Right lobe of liver (tissue), 6 donors: ENCODE results near the gene CXCL11. TPM values are rescaled to one million over a fixed set of nuclear protein-coding genes. Genes with fewer than 3 reads are reported as not detected.

Source experiments
- ATAC-seq, 4 donors: fragments of 200-7000 bp; cut with Tn5 transposase; one replicate each; pipeline ENCODE4 v1.9.1; 2020; ENCODE audit warnings: mild to moderate bottlenecking in 4 of 4, moderate library complexity in 4 of 4
- DNase-seq, 3 donors: peaks; one replicate each; pipeline ENCODE4 v3.0.0-alpha.2; 2020
- H3K27ac ChIP-seq, 3 donors: fragments of 200-600 bp; one replicate each; pipeline ENCODE4 v1.8.0; 2022
- H3K27me3 ChIP-seq, 2 donors: fragments of 200-600 bp; one replicate each; pipeline ENCODE4 v1.8.0; 2022
- H3K36me3 ChIP-seq, 4 donors: fragments of 200-600 bp; sonication (generic) in 1 of 4; one replicate each; pipeline versions ENCODE4 v1.5.1 to v1.8.0; 2017 to 2022; ENCODE audit warnings: control low read depth in 1 of 4
- H3K4me1 ChIP-seq, 4 donors: fragments of 200-600 bp; sonication (generic) in 1 of 4; one replicate each; pipeline versions ENCODE4 v1.5.1 to v1.8.0; 2017 to 2022; ENCODE audit warnings: control low read depth in 1 of 4
- H3K4me3 ChIP-seq, 3 donors: fragments of 200-600 bp; one replicate each; pipeline ENCODE4 v1.8.0; 2022
- H3K9me3 ChIP-seq, 4 donors: fragments of 200-600 bp; sonication (generic) in 1 of 4; one replicate each; pipeline versions ENCODE4 v1.5.1 to v1.8.0; 2017 to 2022; ENCODE audit warnings: control low read depth in 1 of 4
- POLR2A ChIP-seq: fragments of 450-650 bp; IDR thresholded peaks from one replicate; pipeline ENCODE4 v1.6.1; 2017; ENCODE audit warnings: antibody characterized with exemption, mild to moderate bottlenecking
- WGBS: methylation state at CpG from one replicate; pipeline ENCODE4 v1.1.6; 2018; ENCODE audit warnings: low coverage, low lambda C conversion rate; ENCODE audit not compliant: insufficient coverage; ENCODE audit errors: missing lambda C conversion rate; 5-methylcytosine and 5-hydroxymethylcytosine counted together
- intact Hi-C, 2 donors: fragments of 100-400 bp; cut with DNase I; formaldehyde crosslinking; loops; one replicate each; pipeline versions ENCODE4 v1.11.2 to v1.14.1; 2022
- total RNA-seq, 6 experiments: library from RNA; depleted of rRNA in 2 of 6; stranded (reverse); fragments of >200 nt in 2 of 6; fragmentation: NEBNext Ultra II Directional in 3 of 6; extraction: Animal tissue kit (Norgen Biotek cat#: 25700) in 3 of 6; gene quantifications; one replicate each; pipeline versions ENCODE4 v1.1.0 to v1.2.4, GENCODE V29; 2016 to 2023
- TF ChIP-seq, protein P1 (sequence below), 4 donors: fragments of 200-600 bp in 3 of 4; fragments of 450-650 bp in 1 of 4; IDR thresholded peaks; one replicate each; pipeline versions ENCODE4 v1.5.1 to v1.8.0; 2016 to 2022; ENCODE audit warnings: antibody characterized with exemption in 4 of 4, mild to moderate bottlenecking in 2 of 4
- donor health status: DM: no; HTN: yes; CAD: no.
- donor health status: DM: no; HTN: no; CAD: no.
- donor health status: DM: no; HTN: no; CAD: no.
- donor health status: DM: no; HTN: yes; CAD: no.
- donor health status: DM: no; HTN: yes; CAD: no.

The CXCL11 gene
- total RNA-seq, 6 experiments from 2014 or later: 0.20 to 0.35 TPM; not detected in 4

DNA sequence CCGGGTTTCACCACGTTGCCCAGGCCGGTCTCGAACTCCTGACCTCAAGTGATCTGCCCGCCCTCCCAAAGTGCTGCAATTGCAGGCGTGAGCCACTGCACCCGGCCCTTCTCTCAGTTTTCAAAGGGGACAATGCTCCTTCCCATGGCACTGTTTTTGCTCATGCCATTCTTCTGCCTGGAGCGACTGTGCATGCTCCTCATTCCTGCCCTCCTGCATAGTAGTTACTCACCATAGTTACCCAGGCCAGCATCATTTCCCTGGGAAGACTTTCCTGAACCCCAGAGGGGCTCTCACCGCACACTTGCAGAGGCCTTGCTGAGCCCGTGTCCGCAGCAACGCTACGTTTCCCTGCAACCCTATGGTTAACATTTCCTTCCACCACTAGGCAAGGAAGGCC is 25.3 kb downstream of the CXCL11 start:
- peaks cover 0 to 2% (median 0%) of the 10 kb centered on the region in 4 donors for H3K9me3 ChIP-seq
- no peaks in the 10 kb centered on the region for H3K27me3 ChIP-seq
- 94% methylated on average over 6 of the region's 13 CpGs for WGBS
- intact Hi-C loops: no loop called here
- H3K4me3 ChIP-seq: no peak overlapping the region
- H3K36me3 ChIP-seq: no peaks in the 10 kb centered on the region
- no peak for TF ChIP-seq POLR2A
- TF ChIP-seq, protein P1, sequence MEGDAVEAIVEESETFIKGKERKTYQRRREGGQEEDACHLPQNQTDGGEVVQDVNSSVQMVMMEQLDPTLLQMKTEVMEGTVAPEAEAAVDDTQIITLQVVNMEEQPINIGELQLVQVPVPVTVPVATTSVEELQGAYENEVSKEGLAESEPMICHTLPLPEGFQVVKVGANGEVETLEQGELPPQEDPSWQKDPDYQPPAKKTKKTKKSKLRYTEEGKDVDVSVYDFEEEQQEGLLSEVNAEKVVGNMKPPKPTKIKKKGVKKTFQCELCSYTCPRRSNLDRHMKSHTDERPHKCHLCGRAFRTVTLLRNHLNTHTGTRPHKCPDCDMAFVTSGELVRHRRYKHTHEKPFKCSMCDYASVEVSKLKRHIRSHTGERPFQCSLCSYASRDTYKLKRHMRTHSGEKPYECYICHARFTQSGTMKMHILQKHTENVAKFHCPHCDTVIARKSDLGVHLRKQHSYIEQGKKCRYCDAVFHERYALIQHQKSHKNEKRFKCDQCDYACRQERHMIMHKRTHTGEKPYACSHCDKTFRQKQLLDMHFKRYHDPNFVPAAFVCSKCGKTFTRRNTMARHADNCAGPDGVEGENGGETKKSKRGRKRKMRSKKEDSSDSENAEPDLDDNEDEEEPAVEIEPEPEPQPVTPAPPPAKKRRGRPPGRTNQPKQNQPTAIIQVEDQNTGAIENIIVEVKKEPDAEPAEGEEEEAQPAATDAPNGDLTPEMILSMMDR (IDR thresholded peaks at IDR 0.05): no peak
- no peak overlapping the region for H3K27ac ChIP-seq
- DNase-seq (no peak), ATAC-seq (no peak)
- H3K4me1 ChIP-seq: peaks cover 0 to 33% (median 12%) of the 10 kb centered on the region in 4 donors

DNA sequence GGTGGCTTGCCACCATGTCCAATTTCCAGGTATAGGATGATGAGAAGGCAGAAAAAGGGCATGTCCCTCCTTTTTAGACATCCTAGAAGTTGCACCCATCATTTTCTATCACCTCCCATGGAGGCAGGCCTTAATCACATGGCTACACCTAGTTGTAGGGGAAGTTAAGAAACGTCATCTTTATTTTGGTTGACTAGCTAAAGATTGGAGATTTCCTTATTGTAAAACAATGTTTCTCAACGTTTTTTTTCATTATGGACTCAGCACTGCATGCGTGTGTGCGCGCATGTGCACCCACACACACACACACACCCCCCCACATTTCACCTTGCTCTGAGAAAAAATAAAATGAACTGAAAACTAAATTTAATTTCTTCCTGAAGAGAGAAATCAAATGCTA is 26.6 kb downstream of the CXCL11 start:
- Histone ChIP-seq H3K4me1 (peaks cover 0 to 33% (median 12%) of the 10 kb centered on the region in 4 donors), H3K4me3 (no peak overlapping the region), H3K9me3 (peaks cover 0 to 2% (median 0%) of the 10 kb centered on the region in 4 donors), H3K27me3 (no peaks in the 10 kb centered on the region), H3K36me3 (no peaks in the 10 kb centered on the region), H3K27ac (no peak overlapping the region)
- ATAC-seq (no peak), DNase-seq (no peak)
- TF ChIP-seq POLR2A: no peak
- TF ChIP-seq, protein P1 (IDR thresholded peaks at IDR 0.05): no peak
- intact Hi-C loops: no loop called here
- 86% methylated on average over 5 of the region's 5 CpGs for WGBS

DNA sequence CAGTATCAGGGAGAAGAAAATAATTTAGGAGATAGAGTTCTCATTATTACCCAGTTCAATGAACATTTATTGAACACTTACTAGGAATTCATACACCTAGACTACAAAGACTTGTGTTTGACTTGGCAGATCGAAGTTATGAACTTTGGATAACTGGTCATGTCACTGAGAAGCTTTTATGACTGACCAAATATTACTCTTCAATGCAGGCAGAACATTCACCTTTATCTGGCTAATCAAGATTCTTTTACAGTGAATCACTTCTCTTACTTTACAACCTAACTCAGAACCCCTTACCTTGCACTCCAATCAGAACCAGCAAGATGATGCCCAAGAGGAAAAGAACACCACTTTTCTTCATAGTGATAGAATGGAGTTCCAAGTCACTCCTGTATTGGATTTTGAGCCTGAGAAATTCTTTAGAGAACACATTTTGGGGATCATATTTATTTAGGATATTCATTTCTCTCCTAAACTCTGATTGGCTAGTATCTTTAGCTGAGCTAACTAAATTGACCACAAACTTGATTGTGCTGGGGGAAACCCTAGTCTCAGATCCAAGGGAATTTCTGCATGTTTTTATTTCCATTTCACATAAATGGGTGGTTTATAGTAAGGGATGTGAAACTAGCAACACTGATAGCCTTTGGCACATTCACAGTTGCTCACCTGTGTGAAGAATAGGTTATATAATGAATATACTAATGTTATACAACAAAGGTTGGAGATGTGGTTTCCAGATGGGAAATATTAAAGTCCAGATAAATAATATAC is 28.6 kb downstream of the CXCL11 start, which contains the start of gene CXCL9:
TSS of gene CXCL9 (minus strand) at position 421 of the 774 bp plus-strand sequence. CDS start at position 361, 60 bp downstream.
- peak; percentile 73 to 92 (median 83) for ATAC-seq
- no peak within 1 kb of the TSS for H3K27ac ChIP-seq
- no peaks in the 10 kb centered on the region for H3K9me3 ChIP-seq
- no peak within 1 kb of the TSS for H3K4me3 ChIP-seq
- H3K27me3 ChIP-seq: no peaks in the 10 kb centered on the region
- TF ChIP-seq, protein P1 (IDR thresholded peaks at IDR 0.05): no peak
- TF ChIP-seq POLR2A: no peak
- H3K4me1 ChIP-seq: peaks cover 0 to 15% (median 6%) of the 10 kb centered on the region in 4 donors
- DNase-seq: no peak
- H3K36me3 ChIP-seq: no peaks in the 10 kb centered on the region
- WGBS: 22% methylated on average over 1 of the region's 1 CpG
- intact Hi-C loops: no loop called here

DNA sequence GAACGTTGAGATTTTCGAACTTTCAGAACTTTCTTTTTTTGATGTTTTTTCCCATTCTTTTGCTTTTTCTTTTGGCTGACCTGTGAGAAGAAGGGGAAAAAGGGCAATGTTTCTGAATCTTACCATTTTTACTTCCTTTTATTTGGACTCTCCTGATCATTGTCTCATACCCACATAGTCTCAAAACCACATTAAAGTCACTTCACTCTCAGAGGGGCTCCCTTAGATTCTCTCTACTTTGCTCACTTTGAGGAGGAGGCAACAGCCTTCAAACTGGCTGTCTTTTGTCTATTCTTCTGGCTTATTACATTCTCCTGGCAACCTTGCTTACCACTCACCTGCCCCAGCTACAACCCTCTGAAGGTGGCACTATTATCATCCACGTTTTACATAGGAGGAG is 32.2 kb downstream of the CXCL11 start:
- no peak overlapping the region for H3K4me3 ChIP-seq
- H3K27ac ChIP-seq: no peak overlapping the region
- TF ChIP-seq, protein P1 (IDR thresholded peaks at IDR 0.05): no peak
- no peak for TF ChIP-seq POLR2A
- intact Hi-C loops: loop anchor here in 1 of 2 donors (5.0 kb wide), 1 partner anchor 64 kb away; no protein-coding TSS in a partner anchor
- 100% methylated on average over 3 of the region's 3 CpGs for WGBS
- H3K4me1 ChIP-seq: peaks cover 0 to 15% (median 6%) of the 10 kb centered on the region in 4 donors
- H3K36me3 ChIP-seq: no peaks in the 10 kb centered on the region
- no peak for ATAC-seq
- no peak for DNase-seq
- H3K9me3 ChIP-seq: no peaks in the 10 kb centered on the region
- H3K27me3 ChIP-seq: no peaks in the 10 kb centered on the region
